Measurements from ENCODE around the gene SLC6A3.

- TF ChIP-seq CTCF (conservative IDR thresholded peaks at IDR 0.05; ENCODE audit: low read depth, low read length) (no peak), EZH2 (IDR thresholded peaks at IDR 0.05; ENCODE audit: borderline replicate concordance, low read depth, low read length, poor library complexity, severe bottlenecking) (no peak)
Observed at GRCh38 chr5:1489754-1490153, 44.5 kb upstream of the SLC6A3 start.
